Memory B cell (primary cell): ENCODE measurements around the gene GSTT2.

Experiments used
- ATAC-seq: fragments of 150-1000 bp; cut with Tn5 transposase; 2 replicates; pipeline ENCODE4 v1.10.0; 2021; ENCODE audit warnings: low read depth, mild to moderate bottlenecking, moderate library complexity
- DNase-seq, 2 donors: peaks; one replicate each; pipeline ENCODE4 v3.0.0; 2022; ENCODE audit warnings: low spot score in 2 of 2
- H3K27ac Mint-ChIP-seq: one replicate; pipeline ENCODE4 v1.8.0; 2022; ENCODE audit warnings: mild to moderate bottlenecking, moderate library complexity, mixed read lengths
- H3K27me3 Mint-ChIP-seq: one replicate; pipeline ENCODE4 v1.8.0; 2022; ENCODE audit warnings: mixed read lengths
- H3K36me3 Mint-ChIP-seq: one replicate; pipeline ENCODE4 v1.8.0; 2022; ENCODE audit warnings: mild to moderate bottlenecking, mixed read lengths
- H3K4me1 Mint-ChIP-seq: one replicate; pipeline ENCODE4 v1.8.0; 2022; ENCODE audit warnings: mixed read lengths
- H3K4me3 Mint-ChIP-seq: one replicate; pipeline ENCODE4 v1.8.0; 2022; ENCODE audit warnings: mild to moderate bottlenecking, moderate library complexity, mixed read lengths
- H3K9me3 Mint-ChIP-seq: one replicate; pipeline ENCODE4 v1.8.0; 2022; ENCODE audit warnings: mixed read lengths

The GSTT2 gene

GRCh38 chr22:24029304-24029703 is 49.4 kb downstream of the GSTT2 start:
- H3K4me1 Mint-ChIP-seq = peaks cover 7% of the 10 kb centered on the region
- no peak for DNase-seq
- no peak overlapping the region for H3K4me3 Mint-ChIP-seq
- no peak overlapping the region for H3K27ac Mint-ChIP-seq
- peaks cover 9% of the 10 kb centered on the region for H3K36me3 Mint-ChIP-seq
- H3K9me3 Mint-ChIP-seq = no peaks in the 10 kb centered on the region
- H3K27me3 Mint-ChIP-seq = no peaks in the 10 kb centered on the region
- no peak for ATAC-seq

GRCh38 chr22:24030186-24030702 is 50.3 kb downstream of the GSTT2 start:
- no peaks in the 10 kb centered on the region for H3K27me3 Mint-ChIP-seq
- H3K27ac Mint-ChIP-seq = no peak overlapping the region
- DNase-seq (no peak), ATAC-seq (no peak)
- no peak overlapping the region for H3K4me3 Mint-ChIP-seq
- H3K9me3 Mint-ChIP-seq = no peaks in the 10 kb centered on the region
- peaks cover 10% of the 10 kb centered on the region for H3K4me1 Mint-ChIP-seq
- H3K36me3 Mint-ChIP-seq = peaks cover 8% of the 10 kb centered on the region
